SU-DHL-6 (cell line): Measurements from ENCODE around the gene FAAP24.

Experiments used
- CTCF ChIP-seq: fragments of 200-600 bp; sonication (generic); IDR thresholded peaks from one replicate; pipeline ENCODE4 v1.5.1; 2017; ENCODE audit warnings: antibody characterized with exemption, mild to moderate bottlenecking, low read length, moderate library complexity; ENCODE audit not compliant: insufficient read depth, poor library complexity, severe bottlenecking
- EZH2phosphoT487 ChIP-seq: fragments of 200-600 bp; sonication (generic), shearing (Covaris generic); conservative IDR thresholded peaks from 2 replicates; pipeline ENCODE4 v1.6.1; 2018; ENCODE audit warnings: mild to moderate bottlenecking, antibody characterized with exemption, low read length, moderate library complexity, mixed read lengths

GRCh38 chr19:32936065-32936464 is 36.0 kb upstream of the FAAP24 start:
- no peak for TF ChIP-seq CTCF
- TF ChIP-seq EZH2phosphoT487 = no peak
